H9 (cell line): Measurements from ENCODE around the gene SCAMP5. TPM values are rescaled to one million over a fixed set of nuclear protein-coding genes. Genes with fewer than 3 reads are reported as not detected.

Source experiments
- DNase-seq: peaks from one replicate; pipeline ENCODE4 v3.0.0-alpha.2; 2017
- H2AFZ ChIP-seq: one replicate; pipeline ENCODE4 v1.6.1; 2013; ENCODE audit warnings: mild to moderate bottlenecking, low read length, control low read depth, moderate library complexity
- H2AK5ac ChIP-seq: 2 replicates; pipeline ENCODE4 v1.6.1; 2013; ENCODE audit warnings: low read length, control low read depth, mixed read lengths; ENCODE audit not compliant: insufficient read length
- H2BK120ac ChIP-seq: one replicate; pipeline ENCODE4 v1.6.1; 2013; ENCODE audit warnings: low read depth, mild to moderate bottlenecking, low read length, control low read depth, inconsistent platforms; ENCODE audit not compliant: poor library complexity, severe bottlenecking
- H2BK12ac ChIP-seq: 2 replicates; pipeline ENCODE4 v1.6.1; 2013; ENCODE audit warnings: low read length, control low read depth, mixed read lengths, low read depth; ENCODE audit not compliant: insufficient read length
- H2BK15ac ChIP-seq: 2 replicates; pipeline ENCODE4 v1.6.1; 2013; ENCODE audit warnings: low read depth, low read length, control low read depth
- H2BK20ac ChIP-seq: one replicate; pipeline ENCODE4 v1.6.1; 2013; ENCODE audit warnings: low read depth, mild to moderate bottlenecking, low read length, control low read depth, inconsistent platforms; ENCODE audit not compliant: poor library complexity, severe bottlenecking
- H2BK5ac ChIP-seq: 2 replicates; pipeline ENCODE4 v1.6.1; 2013; ENCODE audit warnings: low read length, control low read depth, mixed read lengths; ENCODE audit not compliant: insufficient read length
- H3K14ac ChIP-seq: 2 replicates; pipeline ENCODE4 v1.6.1; 2013; ENCODE audit warnings: low read length, control low read depth; ENCODE audit not compliant: insufficient read depth
- H3K18ac ChIP-seq: 2 replicates; pipeline ENCODE4 v1.6.1; 2013; ENCODE audit warnings: low read depth, mild to moderate bottlenecking, mixed read lengths, low read length, control low read depth; ENCODE audit not compliant: insufficient read length
- H3K23ac ChIP-seq: 2 replicates; pipeline ENCODE4 v1.6.1; 2013; ENCODE audit warnings: low read length, control low read depth, mixed read lengths, low read depth; ENCODE audit not compliant: insufficient read length
- H3K23me2 ChIP-seq: 2 replicates; pipeline ENCODE4 v1.6.1; 2013; ENCODE audit warnings: low read depth, mild to moderate bottlenecking, mixed read lengths, low read length, control low read depth; ENCODE audit not compliant: insufficient read length, poor library complexity, severe bottlenecking
- H3K27ac ChIP-seq: 2 replicates; pipeline ENCODE4 v1.5.1; 2013; ENCODE audit warnings: low read length, control low read depth, mixed read lengths, low read depth; ENCODE audit not compliant: insufficient read length
- H3K27me3 ChIP-seq: 2 replicates; pipeline ENCODE4 v1.6.1; 2013; ENCODE audit warnings: low read length, control low read depth, inconsistent platforms; ENCODE audit not compliant: insufficient read depth
- H3K4ac ChIP-seq: 2 replicates; pipeline ENCODE4 v1.6.1; 2013; ENCODE audit warnings: low read depth, mild to moderate bottlenecking, control low read depth, inconsistent platforms, low read length, moderate library complexity
- H3K4me1 ChIP-seq: 2 replicates; pipeline ENCODE4 v1.6.1; 2013; ENCODE audit warnings: low read length, control low read depth, inconsistent platforms; ENCODE audit not compliant: insufficient read depth
- H3K4me2 ChIP-seq: 2 replicates; pipeline ENCODE4 v1.6.1; 2013; ENCODE audit warnings: low read length, control low read depth, mixed read lengths; ENCODE audit not compliant: insufficient read length, insufficient read depth
- H3K56ac ChIP-seq: 2 replicates; pipeline ENCODE4 v1.6.1; 2013; ENCODE audit warnings: low read depth, mild to moderate bottlenecking, mixed read lengths, low read length, control low read depth; ENCODE audit not compliant: insufficient read length
- H3K79me1 ChIP-seq: 2 replicates; pipeline ENCODE4 v1.6.1; 2013; ENCODE audit warnings: low read depth, mild to moderate bottlenecking, moderate library complexity, low read length, control low read depth, inconsistent platforms; ENCODE audit not compliant: insufficient read depth, poor library complexity, severe bottlenecking
- H3K79me2 ChIP-seq: 2 replicates; pipeline ENCODE4 v1.6.1; 2013; ENCODE audit warnings: low read length, control low read depth, inconsistent platforms; ENCODE audit not compliant: insufficient read depth
- H3K9ac ChIP-seq: 2 replicates; pipeline ENCODE4 v1.6.1; 2013; ENCODE audit warnings: low read length, control low read depth, mixed read lengths; ENCODE audit not compliant: insufficient read length; ENCODE audit errors: extremely low read depth
- H3K9me3 ChIP-seq: one replicate; pipeline ENCODE4 v1.6.1; 2013; ENCODE audit warnings: low read depth, low read length, inconsistent platforms; ENCODE audit not compliant: control insufficient read depth
- H3T11ph ChIP-seq: one replicate; pipeline ENCODE4 v1.6.1; 2013; ENCODE audit warnings: mild to moderate bottlenecking, low read length, control low read depth, inconsistent platforms
- H4K20me1 ChIP-seq: one replicate; pipeline ENCODE4 v1.6.1; 2013; ENCODE audit not compliant: control insufficient read depth, insufficient read length, insufficient read depth
- H4K5ac ChIP-seq: 2 replicates; pipeline ENCODE4 v1.6.1; 2013; ENCODE audit warnings: low read depth, mild to moderate bottlenecking, mixed read lengths, low read length, control low read depth; ENCODE audit not compliant: insufficient read length
- H4K8ac ChIP-seq: replicated peaks from 2 replicates; pipeline ENCODE4 v1.6.1; 2013; ENCODE audit warnings: low read length, control low read depth, mixed read lengths, low read depth; ENCODE audit not compliant: insufficient read length
- H4K91ac ChIP-seq: 2 replicates; pipeline ENCODE4 v1.6.1; 2013; ENCODE audit warnings: low read depth, mild to moderate bottlenecking, moderate library complexity, mixed read lengths, low read length, control low read depth; ENCODE audit not compliant: insufficient read length
- H3K27ac Mint-ChIP-seq, 3 experiments: 2 replicates in 2 of 3; 3 replicates in 1 of 3; pipeline ENCODE4 v1.8.0; 2020 to 2021; ENCODE audit warnings: mixed read lengths in 3 of 3, mild to moderate bottlenecking in 1 of 3, moderate library complexity in 1 of 3
- H3K27me3 Mint-ChIP-seq: 2 replicates; pipeline ENCODE4 v1.8.0; 2021; ENCODE audit warnings: low read depth, mild to moderate bottlenecking, moderate library complexity, mixed read lengths
- H3K36me3 Mint-ChIP-seq, 3 experiments: 2 replicates in 2 of 3; 3 replicates in 1 of 3; pipeline ENCODE4 v1.8.0; 2020 to 2021; ENCODE audit warnings: low read depth in 3 of 3, mixed read lengths in 3 of 3; ENCODE audit not compliant: insufficient read depth in 1 of 3
- H3K4me1 Mint-ChIP-seq, 2 experiments: 2 replicates each; pipeline ENCODE4 v1.8.0; 2020; ENCODE audit warnings: mixed read lengths in 2 of 2
- H3K4me3 Mint-ChIP-seq, 2 experiments: 2 replicates in 1 of 2; 3 replicates in 1 of 2; pipeline ENCODE4 v1.8.0; 2020 to 2021; ENCODE audit warnings: mild to moderate bottlenecking in 2 of 2, mixed read lengths in 2 of 2, moderate library complexity in 1 of 2
- H3K9me3 Mint-ChIP-seq, 2 experiments: 2 replicates in 1 of 2; 3 replicates in 1 of 2; pipeline ENCODE4 v1.8.0; 2020; ENCODE audit warnings: mild to moderate bottlenecking in 2 of 2, mixed read lengths in 2 of 2, moderate library complexity in 1 of 2
- CTCF ChIP-seq: fragments of 200-600 bp; sonication (generic); conservative IDR thresholded peaks from 3 replicates; pipeline ENCODE4 v1.8.0; 2021; ENCODE audit warnings: antibody characterized with exemption, mild to moderate bottlenecking
- WGBS: extraction: QIAGEN DNeasy Blood & Tissue Kit; methylation state at CpG from one replicate; pipeline ENCODE4 v1.1.7; 2013; ENCODE audit warnings: missing lambda C conversion rate, low lambda C conversion rate, mixed read lengths; ENCODE audit not compliant: insufficient read length; ENCODE audit errors: extremely low coverage; 5-methylcytosine and 5-hydroxymethylcytosine counted together
- total RNA-seq: library from RNA; stranded (reverse); gene quantifications from 2 replicates; pipeline ENCODE4 v1.2.1, GENCODE V29; 2021

Gene SCAMP5
- total RNA-seq, 1 experiment from 2014 or later: 47.8 TPM

GRCh38 chr15:74994685-74995084, 678 bp upstream of the SCAMP5 start:
- Mint-ChIP-seq H3K27ac (no peak overlapping the region), H3K4me3 (peak overlapping the region; percentile 84 to 92), H3K27me3 (peaks cover 35% of the 10 kb centered on the region), H3K36me3 (peaks cover 8 to 16% (median 14%) of the 10 kb centered on the region in 3 experiments; a peak in 6 of 7 replicates), H3K4me1 (peaks cover 13 to 16% of the 10 kb centered on the region in 2 experiments), H3K9me3 (peaks cover 2 to 4% of the 10 kb centered on the region in 2 experiments; a peak in 3 of 5 replicates)
- no peak for TF ChIP-seq CTCF
- no peaks in the 10 kb centered on the region for H3K4me1 ChIP-seq
- no peak overlapping the region for H2BK20ac ChIP-seq
- no peak overlapping the region for H3K23ac ChIP-seq
- no peak overlapping the region for H2BK12ac ChIP-seq
- H3K9me3 ChIP-seq: no peaks in the 10 kb centered on the region
- no peak overlapping the region for H2AK5ac ChIP-seq
- no peak overlapping the region for H4K91ac ChIP-seq
- H3K79me1 ChIP-seq: peaks cover 2% of the 10 kb centered on the region
- H4K5ac ChIP-seq: no peak overlapping the region
- H4K20me1 ChIP-seq: no peaks in the 10 kb centered on the region
- no peak for DNase-seq
- no CpG with 5 or more reads among the region's 5 CpGs for WGBS
- H2BK15ac ChIP-seq: no peak overlapping the region
- no peak overlapping the region for H3K4ac ChIP-seq
- no peaks in the 10 kb centered on the region for H3K79me2 ChIP-seq
- H3K27ac ChIP-seq: no peak overlapping the region
- no peak overlapping the region for H2AFZ ChIP-seq
- H3K27me3 ChIP-seq: no peaks in the 10 kb centered on the region
- no peak overlapping the region for H3K56ac ChIP-seq
- H3K14ac ChIP-seq: no peak overlapping the region
- peak overlapping the region; percentile 39 for H3K4me2 ChIP-seq
- H4K8ac ChIP-seq: no peak overlapping the region
- H3K18ac ChIP-seq: no peak overlapping the region
- peaks cover 8% of the 10 kb centered on the region for H3K23me2 ChIP-seq
- H2BK5ac ChIP-seq: no peak overlapping the region
- H2BK120ac ChIP-seq: no peak overlapping the region
- no peak overlapping the region for H3K9ac ChIP-seq
- no peak overlapping the region for H3T11ph ChIP-seq
